Tibial nerve (tissue), 4 donors: ENCODE measurements around the gene DIP2C.

Experiments
- CTCF ChIP-seq, 5 experiments: fragments of 200-600 bp in 3 of 5; fragments of 450-650 bp in 2 of 5; sonication (generic) in 3 of 5; IDR thresholded peaks; one replicate each; pipeline ENCODE4 v1.5.1; 2016 to 2019; ENCODE audit warnings: antibody characterized with exemption in 5 of 5, mild to moderate bottlenecking in 3 of 5, moderate library complexity in 2 of 5
- EP300 ChIP-seq, 2 donors: sonication (generic); formaldehyde crosslinking; IDR thresholded peaks; one replicate each; pipeline ENCODE4 v1.6.1; 2017; ENCODE audit warnings: antibody characterized with exemption in 2 of 2, mild to moderate bottlenecking in 1 of 2
- POLR2A ChIP-seq, 2 donors: fragments of 450-650 bp; IDR thresholded peaks; one replicate each; pipeline ENCODE4 v1.6.1; 2017; ENCODE audit warnings: antibody characterized with exemption in 2 of 2, mild to moderate bottlenecking in 2 of 2, moderate library complexity in 2 of 2

- TF ChIP-seq CTCF (IDR thresholded peaks at IDR 0.05) (no peak), POLR2A (IDR thresholded peaks at IDR 0.05) (no peak), EP300 (IDR thresholded peaks at IDR 0.05) (no peak)
Observed at GRCh38 chr10:275680-276079, 413.8 kb downstream of the DIP2C start.
